HepG2 (cell line): ENCODE measurements around the gene CLASP1. TPM values are rescaled to one million over a fixed set of nuclear protein-coding genes. Genes with fewer than 3 reads are reported as not detected.

ENCODE experiments used
- ATAC-seq: fragments of 200-7000 bp; cut with Tn5 transposase; 3 replicates; pipeline ENCODE4 v1.9.1; 2020; ENCODE audit warnings: mild to moderate bottlenecking, moderate library complexity
- BruUV-seq: library from RNA; stranded (reverse); fragments of 400-500 nt; replicated peaks from 2 replicates; lab custom pipeline; 2021; lab: Mats Ljungman, UMichigan
- CTCF ChIA-PET: fragments of 300-600 bp; formaldehyde crosslinking; extraction: SDS; loops from one replicate; lab custom pipeline; 2021; ENCODE audit warnings: low total read pairs, inconsistent platforms, low intra/inter-chr PET ratio; lab: Yijun Ruan, JAX
- POLR2A ChIA-PET: fragments of 350-600 bp; sonication (Branson Sonifier 250); formaldehyde crosslinking; loops from one replicate; lab custom pipeline; 2020; ENCODE audit warnings: antibody characterized with exemption, inconsistent platforms; lab: Yijun Ruan, JAX
- DNase-seq: peaks from one replicate; pipeline ENCODE4 v3.0.0-alpha.2; 2015; ENCODE audit warnings: low spot score
- FAIRE-seq: peaks from 3 replicates; lab custom pipeline; 2011; peaks lifted over from hg19 to GRCh38; lab: Jason Lieb, UNC
- H2AFZ ChIP-seq: one replicate; pipeline ENCODE4 v1.6.1; 2011; ENCODE audit warnings: low read length, inconsistent platforms
- H3K27ac ChIP-seq: fragments of 300-600 bp; 3 replicates; pipeline ENCODE4 v1.8.0; 2011; ENCODE audit warnings: mixed run types, mild to moderate bottlenecking, mixed read lengths, low read length, inconsistent platforms; ENCODE audit not compliant: insufficient read depth; ENCODE audit errors: extremely low read length
- H3K27me3 ChIP-seq, 2 experiments: fragments of 200-600 bp in 1 of 2; 2 replicates in 1 of 2; 3 replicates in 1 of 2; pipeline versions ENCODE4 v1.6.0 to v1.8.0; 2011; ENCODE audit warnings: low read length in 2 of 2, mild to moderate bottlenecking in 2 of 2, moderate library complexity in 2 of 2, inconsistent platforms in 1 of 2; ENCODE audit not compliant: insufficient read depth in 2 of 2, control insufficient read depth in 1 of 2
- H3K36me3 ChIP-seq, 2 experiments: fragments of 200-600 bp in 1 of 2; replicated peaks in 1 of 2; 2 replicates in 1 of 2; 3 replicates in 1 of 2; pipeline versions ENCODE4 v1.5.1 to v1.8.0; 2011; ENCODE audit warnings: low read length in 2 of 2, inconsistent platforms in 1 of 2; ENCODE audit not compliant: insufficient read depth in 2 of 2, control insufficient read depth in 1 of 2
- H3K4me1 ChIP-seq: 2 replicates; pipeline ENCODE4 v1.5.1; 2012; ENCODE audit warnings: low read length, inconsistent platforms; ENCODE audit not compliant: insufficient read depth
- H3K4me2 ChIP-seq: 2 replicates; pipeline ENCODE4 v1.6.0; 2011; ENCODE audit warnings: low read depth, low read length, inconsistent platforms
- H3K4me3 ChIP-seq, 3 experiments: fragments of 200-600 bp in 1 of 3; sonication (generic), shearing (Covaris generic) in 1 of 3; replicated peaks in 1 of 3; 2 replicates each; pipeline ENCODE4 v1.5.1; 2011 to 2016; ENCODE audit warnings: low read length in 3 of 3, inconsistent platforms in 2 of 3, low read depth in 2 of 3, mild to moderate bottlenecking in 2 of 3, control low read depth in 1 of 3, mixed read lengths in 1 of 3; ENCODE audit not compliant: insufficient read depth in 1 of 3
- H3K79me2 ChIP-seq: one replicate; pipeline ENCODE4 v1.6.1; 2011; ENCODE audit warnings: low read length, inconsistent platforms; ENCODE audit not compliant: insufficient read depth
- H3K9ac ChIP-seq: 2 replicates; pipeline ENCODE4 v1.6.0; 2011; ENCODE audit warnings: mild to moderate bottlenecking, low read depth, low read length, inconsistent platforms; ENCODE audit not compliant: insufficient read depth
- H3K9me3 ChIP-seq: 2 replicates; pipeline ENCODE4 v1.5.1; 2012; ENCODE audit warnings: mild to moderate bottlenecking, low read length
- H4K20me1 ChIP-seq: 2 replicates; pipeline ENCODE4 v1.6.0; 2011; ENCODE audit warnings: inconsistent platforms, mild to moderate bottlenecking, low read length, moderate library complexity; ENCODE audit not compliant: insufficient read depth
- GLI4 ChIP-seq: sonication (generic); formaldehyde crosslinking; IDR thresholded peaks from 2 replicates; pipeline ENCODE4 v1.5.1; 2020; ENCODE audit warnings: missing genetic modification reagents, mild to moderate bottlenecking, moderate library complexity, borderline replicate concordance
- KAT7 ChIP-seq: IDR thresholded peaks from 2 replicates; pipeline ENCODE4 v1.6.1; 2018; ENCODE audit warnings: borderline replicate concordance, missing compliant biosample characterization
- ZNF678 ChIP-seq: sonication (generic); formaldehyde crosslinking; IDR thresholded peaks from 2 replicates; pipeline ENCODE4 v1.4.0; 2020; ENCODE audit warnings: mild to moderate bottlenecking, missing genetic modification reagents
- WGBS: methylation state at CpG from one replicate; pipeline ENCODE4 v1.1.6; 2017; ENCODE audit warnings: low lambda C conversion rate; 5-methylcytosine and 5-hydroxymethylcytosine counted together
- in situ Hi-C: cut with HindIII; loops from 2 replicates; pipeline ENCODE4 v1.10.0; 2017; ENCODE audit warnings: low pct_unique_long_range_greater_than_20kb; ENCODE audit not compliant: extremely low pct_ligation_motif_present
- intact Hi-C: fragments of 100-400 bp; cut with micrococcal nuclease; formaldehyde crosslinking; loops from one replicate; pipeline ENCODE4 v1.10.0; 2022; ENCODE audit not compliant: unreplicated experiment
- polyA plus RNA-seq, 8 experiments: library from polyadenylated mRNA; depleted of rRNA in 3 of 8; stranded (reverse) in 7 of 8; unstranded in 1 of 8; fragments of >200 nt; fragmentation: Illumina TruSeq in 4 of 8; extraction: Trizol in 4 of 8; gene quantifications; 2 replicates each; pipeline versions ENCODE4 v1.2.1 to v1.2.3, GENCODE V29; 2011 to 2016; ENCODE audit warnings: low read depth in 4 of 8, missing spikeins in 1 of 8, mixed read lengths in 1 of 8; ENCODE audit not compliant: insufficient read depth in 1 of 8
- total RNA-seq, 5 experiments: library from RNA; depleted of rRNA; stranded (reverse); fragments of >200 nt; fragmentation: Illumina TruSeq; extraction: Trizol; gene quantifications; 2 replicates each; pipeline ENCODE4 v1.2.3, GENCODE V29; 2016; ENCODE audit warnings: low read depth in 1 of 5
- TF ChIP-seq, protein P1 (sequence below): sonication (generic); formaldehyde crosslinking; IDR thresholded peaks from 2 replicates; pipeline ENCODE4 v1.9.0; 2022; ENCODE audit warnings: missing genetic modification reagents, mild to moderate bottlenecking, borderline replicate concordance
- TF ChIP-seq, protein P2 (sequence below): sonication (generic); formaldehyde crosslinking; IDR thresholded peaks from 2 replicates; pipeline ENCODE4 v1.9.0; 2021; ENCODE audit warnings: mild to moderate bottlenecking, missing genetic modification reagents

CLASP1 gene
- total and polyA plus RNA-seq, 2 of the 13 experiments (the other 11 are each of a cell fraction or from before 2014, with no cell fraction given) = 11.7 to 47.9 TPM

- Histone ChIP-seq H4K20me1 (no peaks in the 10 kb centered on the region; the same call in 1 of the 2 replicates), H3K79me2 (peaks cover 11% of the 10 kb centered on the region), H3K9ac (no peak overlapping the region)
- FAIRE-seq (no peak), DNase-seq (no peak)
- TF ChIP-seq KAT7 (CRISPR knock-in tag) (no peak), GLI4 (CRISPR knock-in tag) (no peak), ZNF678 (CRISPR knock-in tag) (no peak)
- TF ChIP-seq, protein P1, sequence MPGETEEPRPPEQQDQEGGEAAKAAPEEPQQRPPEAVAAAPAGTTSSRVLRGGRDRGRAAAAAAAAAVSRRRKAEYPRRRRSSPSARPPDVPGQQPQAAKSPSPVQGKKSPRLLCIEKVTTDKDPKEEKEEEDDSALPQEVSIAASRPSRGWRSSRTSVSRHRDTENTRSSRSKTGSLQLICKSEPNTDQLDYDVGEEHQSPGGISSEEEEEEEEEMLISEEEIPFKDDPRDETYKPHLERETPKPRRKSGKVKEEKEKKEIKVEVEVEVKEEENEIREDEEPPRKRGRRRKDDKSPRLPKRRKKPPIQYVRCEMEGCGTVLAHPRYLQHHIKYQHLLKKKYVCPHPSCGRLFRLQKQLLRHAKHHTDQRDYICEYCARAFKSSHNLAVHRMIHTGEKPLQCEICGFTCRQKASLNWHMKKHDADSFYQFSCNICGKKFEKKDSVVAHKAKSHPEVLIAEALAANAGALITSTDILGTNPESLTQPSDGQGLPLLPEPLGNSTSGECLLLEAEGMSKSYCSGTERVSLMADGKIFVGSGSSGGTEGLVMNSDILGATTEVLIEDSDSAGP = no peak
- TF ChIP-seq, protein P2, sequence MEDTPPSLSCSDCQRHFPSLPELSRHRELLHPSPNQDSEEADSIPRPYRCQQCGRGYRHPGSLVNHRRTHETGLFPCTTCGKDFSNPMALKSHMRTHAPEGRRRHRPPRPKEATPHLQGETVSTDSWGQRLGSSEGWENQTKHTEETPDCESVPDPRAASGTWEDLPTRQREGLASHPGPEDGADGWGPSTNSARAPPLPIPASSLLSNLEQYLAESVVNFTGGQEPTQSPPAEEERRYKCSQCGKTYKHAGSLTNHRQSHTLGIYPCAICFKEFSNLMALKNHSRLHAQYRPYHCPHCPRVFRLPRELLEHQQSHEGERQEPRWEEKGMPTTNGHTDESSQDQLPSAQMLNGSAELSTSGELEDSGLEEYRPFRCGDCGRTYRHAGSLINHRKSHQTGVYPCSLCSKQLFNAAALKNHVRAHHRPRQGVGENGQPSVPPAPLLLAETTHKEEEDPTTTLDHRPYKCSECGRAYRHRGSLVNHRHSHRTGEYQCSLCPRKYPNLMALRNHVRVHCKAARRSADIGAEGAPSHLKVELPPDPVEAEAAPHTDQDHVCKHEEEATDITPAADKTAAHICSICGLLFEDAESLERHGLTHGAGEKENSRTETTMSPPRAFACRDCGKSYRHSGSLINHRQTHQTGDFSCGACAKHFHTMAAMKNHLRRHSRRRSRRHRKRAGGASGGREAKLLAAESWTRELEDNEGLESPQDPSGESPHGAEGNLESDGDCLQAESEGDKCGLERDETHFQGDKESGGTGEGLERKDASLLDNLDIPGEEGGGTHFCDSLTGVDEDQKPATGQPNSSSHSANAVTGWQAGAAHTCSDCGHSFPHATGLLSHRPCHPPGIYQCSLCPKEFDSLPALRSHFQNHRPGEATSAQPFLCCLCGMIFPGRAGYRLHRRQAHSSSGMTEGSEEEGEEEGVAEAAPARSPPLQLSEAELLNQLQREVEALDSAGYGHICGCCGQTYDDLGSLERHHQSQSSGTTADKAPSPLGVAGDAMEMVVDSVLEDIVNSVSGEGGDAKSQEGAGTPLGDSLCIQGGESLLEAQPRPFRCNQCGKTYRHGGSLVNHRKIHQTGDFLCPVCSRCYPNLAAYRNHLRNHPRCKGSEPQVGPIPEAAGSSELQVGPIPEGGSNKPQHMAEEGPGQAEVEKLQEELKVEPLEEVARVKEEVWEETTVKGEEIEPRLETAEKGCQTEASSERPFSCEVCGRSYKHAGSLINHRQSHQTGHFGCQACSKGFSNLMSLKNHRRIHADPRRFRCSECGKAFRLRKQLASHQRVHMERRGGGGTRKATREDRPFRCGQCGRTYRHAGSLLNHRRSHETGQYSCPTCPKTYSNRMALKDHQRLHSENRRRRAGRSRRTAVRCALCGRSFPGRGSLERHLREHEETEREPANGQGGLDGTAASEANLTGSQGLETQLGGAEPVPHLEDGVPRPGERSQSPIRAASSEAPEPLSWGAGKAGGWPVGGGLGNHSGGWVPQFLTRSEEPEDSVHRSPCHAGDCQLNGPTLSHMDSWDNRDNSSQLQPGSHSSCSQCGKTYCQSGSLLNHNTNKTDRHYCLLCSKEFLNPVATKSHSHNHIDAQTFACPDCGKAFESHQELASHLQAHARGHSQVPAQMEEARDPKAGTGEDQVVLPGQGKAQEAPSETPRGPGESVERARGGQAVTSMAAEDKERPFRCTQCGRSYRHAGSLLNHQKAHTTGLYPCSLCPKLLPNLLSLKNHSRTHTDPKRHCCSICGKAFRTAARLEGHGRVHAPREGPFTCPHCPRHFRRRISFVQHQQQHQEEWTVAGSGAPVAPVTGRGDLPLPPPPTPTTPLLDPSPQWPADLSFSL (CRISPR knock-in tag) = no peak
- TF ChIP-seq, all 625 proteins: peak for 0
- no TSS peak for BruUV-seq
- Histone ChIP-seq H3K27ac (no peak overlapping the region), H3K9me3 (no peaks in the 10 kb centered on the region), H2AFZ (no peak overlapping the region), H3K36me3 (peaks cover 6 to 25% of the 10 kb centered on the region in 2 experiments; a peak in 4 of 5 replicates), H3K4me3 (no peak overlapping the region), H3K4me1 (peaks cover 1% of the 10 kb centered on the region; the same call in 1 of the 2 replicates), H3K27me3 (no peaks in the 10 kb centered on the region), H3K4me2 (no peak overlapping the region)
- in situ Hi-C loops = no loop called here
- WGBS = 99% methylated on average over 2 of the region's 2 CpGs
- ChIA-PET POLR2A (no interaction called here), CTCF (no interaction called here)
- intact Hi-C loops = no loop called here
- ATAC-seq = no peak
Observed at GRCh38 chr2:121483846-121484245, 165.4 kb downstream of the CLASP1 start.
